OCI-LY1 (cell line): Measurements from ENCODE around the gene EHD1.

Source experiments
- EZH2 ChIP-seq: fragments of 200-600 bp; sonication (generic), shearing (Covaris generic); IDR thresholded peaks from 2 replicates; pipeline ENCODE4 v1.8.0; 2017; ENCODE audit warnings: borderline replicate concordance, mixed run types, mild to moderate bottlenecking, antibody characterized with exemption, low read length, moderate library complexity, mixed read lengths
- TF ChIP-seq, protein P1 (sequence below): fragments of 200-600 bp; sonication (generic), shearing (Covaris generic); IDR thresholded peaks from 2 replicates; pipeline ENCODE4 v1.5.1; 2017; ENCODE audit warnings: mild to moderate bottlenecking, antibody characterized with exemption, low read length, moderate library complexity, mixed read lengths

- TF ChIP-seq, protein P1, sequence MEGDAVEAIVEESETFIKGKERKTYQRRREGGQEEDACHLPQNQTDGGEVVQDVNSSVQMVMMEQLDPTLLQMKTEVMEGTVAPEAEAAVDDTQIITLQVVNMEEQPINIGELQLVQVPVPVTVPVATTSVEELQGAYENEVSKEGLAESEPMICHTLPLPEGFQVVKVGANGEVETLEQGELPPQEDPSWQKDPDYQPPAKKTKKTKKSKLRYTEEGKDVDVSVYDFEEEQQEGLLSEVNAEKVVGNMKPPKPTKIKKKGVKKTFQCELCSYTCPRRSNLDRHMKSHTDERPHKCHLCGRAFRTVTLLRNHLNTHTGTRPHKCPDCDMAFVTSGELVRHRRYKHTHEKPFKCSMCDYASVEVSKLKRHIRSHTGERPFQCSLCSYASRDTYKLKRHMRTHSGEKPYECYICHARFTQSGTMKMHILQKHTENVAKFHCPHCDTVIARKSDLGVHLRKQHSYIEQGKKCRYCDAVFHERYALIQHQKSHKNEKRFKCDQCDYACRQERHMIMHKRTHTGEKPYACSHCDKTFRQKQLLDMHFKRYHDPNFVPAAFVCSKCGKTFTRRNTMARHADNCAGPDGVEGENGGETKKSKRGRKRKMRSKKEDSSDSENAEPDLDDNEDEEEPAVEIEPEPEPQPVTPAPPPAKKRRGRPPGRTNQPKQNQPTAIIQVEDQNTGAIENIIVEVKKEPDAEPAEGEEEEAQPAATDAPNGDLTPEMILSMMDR, result no peak
- TF ChIP-seq EZH2, result no peak
These were observed 27.9 kb upstream of the EHD1 start for GRCh38 chr11:64906314-64906635.
